NCI-H524 (cell line): ENCODE results near the gene RSPH1.

Experiments used
- DNase-seq, 2 experiments: peaks; one replicate each; lab custom pipeline; 2025; lab: John Stamatoyannopoulos, UW

RSPH1 gene

GRCh38 chr21:42496120-42496838, at the start of gene RSPH1:
RSPH1 (minus strand) TSS chr21:42496224; CDS start chr21:42496186, 38 bp downstream.
- DNase-seq: peak; percentile 98 to 99

GRCh38 chr21:42545745-42546144, 49.7 kb upstream of the RSPH1 start:
- no peak for DNase-seq

GRCh38 chr21:42545317-42545716, 49.3 kb upstream of the RSPH1 start:
- no peak for DNase-seq

- no peak for DNase-seq
Measured at GRCh38 chr21:42544544-42544943, 48.5 kb upstream of the RSPH1 start.

GRCh38 chr21:42543106-42543847, 47.3 kb upstream of the RSPH1 start:
- no peak for DNase-seq

- no peak for DNase-seq
Measured at GRCh38 chr21:42542596-42542995, 46.6 kb upstream of the RSPH1 start.

GRCh38 chr21:42542196-42542595, 46.2 kb upstream of the RSPH1 start:
- DNase-seq: no peak

GRCh38 chr21:42541618-42542017, 45.6 kb upstream of the RSPH1 start:
- no peak for DNase-seq

- DNase-seq: no peak
Measured at GRCh38 chr21:42541174-42541573, 45.1 kb upstream of the RSPH1 start.

GRCh38 chr21:42540396-42540795, 44.4 kb upstream of the RSPH1 start:
- DNase-seq: no peak

- peak in 1 of 2 experiments; percentile 48 for DNase-seq
Measured at GRCh38 chr21:42539931-42540343, 43.9 kb upstream of the RSPH1 start.

- no peak for DNase-seq
Measured at GRCh38 chr21:42539342-42539741, 43.3 kb upstream of the RSPH1 start.

- peak; percentile 15 to 23 for DNase-seq
Measured at GRCh38 chr21:42538479-42539275, 42.7 kb upstream of the RSPH1 start.

GRCh38 chr21:42537106-42537742, 41.2 kb upstream of the RSPH1 start:
- DNase-seq: peak in 1 of 2 experiments; percentile 58

GRCh38 chr21:42536601-42537000, 40.6 kb upstream of the RSPH1 start:
- no peak for DNase-seq

GRCh38 chr21:42535602-42536171, 39.7 kb upstream of the RSPH1 start:
- no peak for DNase-seq

GRCh38 chr21:42534421-42535378, 38.7 kb upstream of the RSPH1 start:
- peak; percentile 31 to 61 for DNase-seq

- no peak for DNase-seq
Measured at GRCh38 chr21:42533963-42534355, 37.9 kb upstream of the RSPH1 start.

GRCh38 chr21:42533306-42533962, 37.4 kb upstream of the RSPH1 start:
- DNase-seq: no peak
